HG03108 (cell line): ENCODE results near the gene PARD6B.
"Not testable (repeated sequence)": the region's sequence is repeated elsewhere in the genome, so short reads cannot be mapped to it uniquely, and the experiment has no call there.

Experiments
- ATAC-seq: cut with Tn5 transposase; IDR thresholded peaks from one replicate; pipeline ENCODE4 v1.9.1; 2021; ENCODE audit warnings: moderate library complexity; ENCODE audit not compliant: unreplicated experiment

The PARD6B gene

DNA sequence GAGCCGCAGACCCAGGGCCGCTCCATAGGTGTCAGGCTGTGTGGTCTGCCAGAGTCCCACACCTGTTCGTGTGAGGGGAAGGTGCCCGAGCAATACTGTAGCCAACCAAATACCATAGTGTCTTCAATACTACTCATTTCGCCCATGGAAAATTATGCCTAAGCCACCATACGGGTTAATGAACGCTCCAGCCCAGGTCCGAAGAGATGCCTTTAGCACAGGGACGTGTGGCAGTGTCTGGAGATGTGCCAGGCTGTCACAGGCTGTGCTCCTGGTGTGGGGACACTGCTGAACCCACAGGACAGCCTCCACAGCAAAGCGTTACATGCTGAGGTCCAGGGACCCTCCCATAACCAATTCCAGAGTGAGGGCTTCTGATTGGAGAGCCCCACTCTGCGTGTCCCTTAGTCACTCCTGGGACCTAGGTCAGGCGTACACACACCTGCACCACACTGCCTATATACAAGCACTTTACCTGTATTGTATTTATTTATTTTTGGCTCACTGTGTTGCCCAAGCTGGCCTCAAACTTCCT lies 38.2 kb downstream of the PARD6B start:
- not testable (repeated sequence) for ATAC-seq

DNA sequence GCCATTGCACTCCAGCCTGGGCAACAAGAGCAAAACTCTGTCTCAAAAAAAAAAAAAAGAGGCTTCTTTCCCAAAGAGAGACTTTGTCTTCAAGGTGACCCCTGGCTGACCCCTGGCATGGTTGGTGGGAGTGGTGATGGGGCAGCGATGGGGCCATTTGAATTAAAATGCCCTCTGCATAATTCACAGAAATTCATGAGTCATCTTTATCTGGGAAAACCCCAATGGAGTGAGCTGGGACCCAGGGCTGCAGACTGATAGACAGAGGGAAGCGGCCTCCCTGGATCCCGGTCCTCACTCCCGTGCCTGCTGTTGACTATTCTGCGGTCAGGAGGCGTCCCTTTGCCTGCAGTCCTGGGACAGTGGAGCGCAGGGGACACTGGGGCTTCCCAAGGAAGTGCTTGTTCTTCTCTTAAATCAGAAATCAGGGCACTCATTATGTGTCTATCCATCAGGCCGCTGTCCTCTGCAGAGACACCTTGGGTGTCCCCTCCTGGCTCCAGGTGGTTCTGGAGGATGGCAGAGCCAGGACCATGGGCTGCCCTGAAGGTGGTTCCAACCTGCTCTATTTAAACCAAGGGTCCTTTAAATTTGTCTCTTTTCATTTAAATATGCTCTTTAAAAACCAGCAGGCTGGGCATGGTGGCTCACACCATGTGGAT lies 40.2 kb downstream of the PARD6B start:
- ATAC-seq: not testable (repeated sequence)

DNA sequence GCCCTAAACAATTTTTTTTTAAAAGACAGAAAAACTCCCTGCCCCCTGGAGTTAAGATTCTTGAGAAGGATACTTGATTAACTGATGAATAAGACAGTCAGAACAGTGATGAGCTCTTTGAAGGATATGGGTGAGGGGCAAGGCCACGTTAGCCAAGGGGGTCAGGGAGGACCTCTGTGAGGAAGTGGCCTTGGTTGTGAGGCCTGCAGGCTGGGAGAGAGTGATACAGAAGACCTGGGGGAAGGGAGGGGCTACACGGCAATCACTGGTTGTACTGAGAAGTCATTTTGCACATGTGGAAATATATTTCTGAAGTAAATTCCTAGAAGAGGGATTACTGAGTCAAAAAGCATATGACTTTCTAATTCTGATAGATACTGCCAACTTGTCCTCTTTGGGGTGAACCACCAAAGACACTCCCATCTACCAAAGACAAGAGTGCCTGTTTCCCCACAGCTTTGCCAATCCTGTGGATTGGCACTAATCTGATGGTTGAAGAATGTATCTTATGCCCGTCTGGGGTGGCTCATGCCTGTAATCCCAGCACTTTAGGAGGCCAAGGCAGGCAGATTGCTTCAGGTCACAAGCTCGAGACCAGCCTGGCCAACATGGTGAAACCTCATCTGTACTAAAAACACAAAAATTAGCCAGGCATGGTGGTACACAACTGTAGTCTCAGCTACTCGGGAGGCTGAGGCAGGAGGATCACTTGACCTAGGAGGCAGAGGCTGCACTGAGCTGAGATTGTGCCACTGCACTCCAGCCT lies 41.2 kb downstream of the PARD6B start:
- no peak for ATAC-seq

DNA sequence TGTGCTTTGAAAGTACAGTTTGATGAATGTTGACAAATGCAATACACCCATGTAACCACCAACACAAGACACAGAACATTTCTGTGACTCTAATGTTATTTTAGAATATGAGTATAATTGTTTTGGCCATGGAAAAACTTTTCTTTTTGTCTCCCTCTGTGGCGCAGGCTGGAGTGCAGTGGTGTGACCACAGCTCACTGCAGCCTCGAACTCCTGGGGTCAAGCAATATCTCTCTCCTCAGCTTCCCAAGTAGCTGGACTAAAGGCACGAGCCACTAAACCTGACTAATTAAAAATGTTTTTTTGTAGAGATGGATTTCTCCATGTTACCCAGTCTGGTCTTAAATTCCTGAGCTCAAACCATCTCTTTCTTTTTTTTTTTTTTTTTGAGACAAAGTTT lies 43.1 kb downstream of the PARD6B start:
- no peak for ATAC-seq

DNA sequence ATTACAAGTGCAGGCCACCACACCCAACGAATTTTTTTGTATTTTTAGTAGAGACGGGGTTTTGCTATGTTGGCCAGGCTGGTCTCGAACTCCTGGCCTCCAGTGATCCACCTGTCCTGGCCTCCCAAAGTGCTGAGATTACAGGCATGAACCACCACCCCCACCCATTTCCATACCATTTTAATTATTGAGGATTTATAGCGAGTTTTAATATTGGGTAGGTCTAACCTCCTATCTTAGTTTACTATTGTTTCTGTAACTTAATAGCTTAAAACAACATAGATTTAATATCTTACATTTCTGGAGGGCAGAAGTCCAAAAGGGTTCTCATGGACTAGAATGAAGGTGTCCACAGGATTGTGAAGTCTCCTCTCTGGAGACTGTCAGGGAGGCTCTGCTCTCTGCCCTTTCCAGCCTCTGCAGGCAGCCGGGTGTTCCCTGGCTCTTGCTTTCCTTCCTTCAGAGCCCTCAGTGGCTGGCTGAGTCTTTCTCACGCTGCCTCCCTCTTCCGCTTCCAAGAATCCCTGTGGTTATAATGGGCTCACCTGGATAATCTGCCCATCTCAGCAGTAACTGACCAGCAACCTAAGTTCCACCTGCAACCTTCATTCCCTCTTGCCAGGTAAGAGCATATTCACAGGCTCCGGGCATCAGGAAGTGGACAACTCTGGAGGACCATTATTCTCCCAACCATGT lies 44.9 kb downstream of the PARD6B start:
- no peak for ATAC-seq

DNA sequence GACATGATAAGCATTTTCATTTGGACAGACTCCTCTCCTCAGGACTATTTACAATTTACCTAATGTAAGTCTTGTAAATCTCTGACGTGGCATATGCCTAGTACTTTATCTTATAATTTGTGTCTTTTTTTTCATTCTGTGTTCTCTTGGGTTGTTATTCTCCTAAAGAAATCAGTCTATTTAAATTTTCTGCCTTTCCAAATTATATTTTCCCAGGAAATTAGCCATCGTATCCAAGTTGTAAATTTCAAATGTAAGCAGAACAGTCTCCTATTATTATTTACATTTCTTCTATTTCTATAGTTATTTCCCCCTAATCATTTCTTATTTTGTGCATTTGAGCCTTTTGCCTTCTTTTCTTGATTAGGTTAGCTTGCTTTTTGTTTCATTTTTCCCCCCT lies 46.0 kb downstream of the PARD6B start:
- ATAC-seq: no peak

DNA sequence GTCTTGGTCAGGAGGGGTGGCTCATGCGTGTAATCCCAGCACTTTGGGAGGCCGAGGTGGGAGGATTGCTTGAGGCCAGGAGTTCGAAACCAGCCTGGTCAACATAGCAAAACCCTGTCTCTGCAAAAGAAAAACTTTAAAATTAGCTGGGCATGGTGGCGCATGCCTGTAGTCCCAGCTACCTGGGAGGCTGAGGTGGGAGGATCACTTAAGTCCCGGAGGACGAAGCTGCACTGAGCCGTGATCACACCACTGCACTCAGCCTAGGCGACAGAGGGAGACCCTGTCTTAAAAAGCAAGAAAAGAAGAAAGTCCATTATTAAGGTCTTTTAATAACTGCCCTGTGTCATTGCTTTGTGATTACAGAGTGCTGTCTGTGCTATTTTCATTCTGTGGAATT lies 47.6 kb downstream of the PARD6B start:
- not testable (repeated sequence) for ATAC-seq

DNA sequence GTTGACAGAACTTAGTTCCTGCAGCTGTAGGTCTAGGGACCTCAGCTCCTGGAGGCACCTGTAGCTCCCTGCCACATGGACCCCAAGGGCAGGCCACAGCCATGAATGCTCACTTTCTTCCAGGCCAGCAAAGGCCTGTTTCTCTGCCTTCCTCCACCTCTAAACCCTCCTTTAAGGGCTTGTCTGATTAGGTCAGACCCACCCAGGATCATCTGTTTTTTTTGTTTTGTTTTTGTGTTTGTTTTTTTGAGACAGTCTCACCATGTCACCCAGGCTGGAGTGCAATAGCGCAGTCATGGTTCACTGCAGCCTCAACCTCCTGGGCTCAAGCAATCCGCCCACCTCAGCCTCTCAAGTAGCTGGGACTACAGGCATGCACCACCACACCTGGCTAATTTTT lies 52.0 kb downstream of the PARD6B start:
- no peak for ATAC-seq

DNA sequence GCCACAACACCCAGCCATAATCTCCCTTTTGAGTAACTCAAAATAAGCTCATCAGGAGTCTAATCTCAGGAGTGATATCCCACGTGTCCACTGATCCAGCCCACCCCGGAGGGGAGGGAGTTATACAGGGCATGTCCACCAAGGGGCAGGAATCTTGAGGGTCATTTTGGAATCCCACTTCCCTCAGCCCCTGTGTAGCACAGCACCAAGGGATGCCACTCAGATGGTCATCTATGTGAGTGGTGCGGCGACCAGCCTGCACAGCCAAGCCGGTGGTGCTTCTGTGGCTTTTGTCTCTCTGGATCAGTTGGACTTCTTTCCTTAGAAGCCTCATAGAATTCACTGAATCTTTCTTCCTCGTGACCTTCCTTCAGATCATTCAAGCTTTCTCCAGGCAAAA lies 52.5 kb downstream of the PARD6B start:
- ATAC-seq: no peak

DNA sequence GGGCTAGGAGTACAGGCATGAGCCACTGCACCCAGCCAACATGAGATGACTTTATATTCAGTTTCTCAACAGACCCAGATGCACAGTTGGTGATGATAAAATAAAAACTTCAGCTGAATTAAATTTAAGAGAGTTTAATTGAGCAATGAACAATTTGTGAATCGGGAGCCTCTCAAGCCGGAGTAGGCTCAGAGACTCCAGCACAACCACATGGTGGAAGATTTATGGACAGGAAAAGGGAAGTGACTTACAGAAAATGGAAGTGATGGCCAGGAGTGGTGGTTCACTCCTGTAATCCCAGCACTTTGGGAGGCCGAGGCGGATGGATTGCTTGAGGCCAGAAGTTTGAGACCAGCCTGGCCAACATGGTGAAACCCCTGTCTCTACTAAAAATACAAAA lies 53.1 kb downstream of the PARD6B start:
- ATAC-seq: no peak

DNA sequence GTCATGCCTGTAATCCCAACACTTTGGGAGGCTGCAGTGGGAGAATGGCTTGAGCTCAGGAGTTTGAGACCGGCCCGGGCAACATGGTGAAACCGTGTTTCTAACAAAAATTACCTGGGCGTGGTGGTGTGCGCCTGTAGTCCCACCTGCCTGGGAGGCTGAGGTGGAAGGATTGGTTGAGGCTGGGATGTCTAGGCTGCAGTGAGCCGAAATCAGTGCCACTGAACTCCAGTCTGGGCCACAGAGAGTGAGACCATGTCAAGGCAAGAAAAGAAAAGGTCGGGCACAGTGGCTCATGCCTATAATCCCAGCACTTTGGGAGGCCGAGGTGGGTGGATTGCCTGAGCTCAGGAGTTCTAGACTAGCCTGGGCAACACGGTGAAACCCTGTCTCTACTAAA lies 55.3 kb downstream of the PARD6B start:
- ATAC-seq: no peak

DNA sequence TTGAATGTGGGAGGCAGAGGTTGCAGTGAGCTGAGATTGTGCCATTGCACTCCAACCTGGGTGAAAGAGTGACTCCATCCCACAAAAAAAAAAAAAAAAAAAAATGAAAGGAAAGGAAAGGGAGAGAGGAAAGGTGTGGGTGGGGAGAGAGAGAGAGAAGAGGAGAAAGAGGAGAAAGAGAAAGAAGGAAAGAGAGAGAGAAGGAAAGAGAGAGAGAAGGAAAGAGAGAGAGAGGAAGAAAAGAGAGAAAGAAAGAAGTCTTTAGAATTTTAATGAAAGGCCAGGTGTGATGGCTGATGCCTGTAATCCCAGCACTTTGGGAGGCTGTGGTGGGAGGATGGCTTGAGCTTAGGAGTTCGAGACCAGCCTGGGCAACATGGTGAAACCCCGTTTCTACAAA lies 55.8 kb downstream of the PARD6B start:
- no peak for ATAC-seq

DNA sequence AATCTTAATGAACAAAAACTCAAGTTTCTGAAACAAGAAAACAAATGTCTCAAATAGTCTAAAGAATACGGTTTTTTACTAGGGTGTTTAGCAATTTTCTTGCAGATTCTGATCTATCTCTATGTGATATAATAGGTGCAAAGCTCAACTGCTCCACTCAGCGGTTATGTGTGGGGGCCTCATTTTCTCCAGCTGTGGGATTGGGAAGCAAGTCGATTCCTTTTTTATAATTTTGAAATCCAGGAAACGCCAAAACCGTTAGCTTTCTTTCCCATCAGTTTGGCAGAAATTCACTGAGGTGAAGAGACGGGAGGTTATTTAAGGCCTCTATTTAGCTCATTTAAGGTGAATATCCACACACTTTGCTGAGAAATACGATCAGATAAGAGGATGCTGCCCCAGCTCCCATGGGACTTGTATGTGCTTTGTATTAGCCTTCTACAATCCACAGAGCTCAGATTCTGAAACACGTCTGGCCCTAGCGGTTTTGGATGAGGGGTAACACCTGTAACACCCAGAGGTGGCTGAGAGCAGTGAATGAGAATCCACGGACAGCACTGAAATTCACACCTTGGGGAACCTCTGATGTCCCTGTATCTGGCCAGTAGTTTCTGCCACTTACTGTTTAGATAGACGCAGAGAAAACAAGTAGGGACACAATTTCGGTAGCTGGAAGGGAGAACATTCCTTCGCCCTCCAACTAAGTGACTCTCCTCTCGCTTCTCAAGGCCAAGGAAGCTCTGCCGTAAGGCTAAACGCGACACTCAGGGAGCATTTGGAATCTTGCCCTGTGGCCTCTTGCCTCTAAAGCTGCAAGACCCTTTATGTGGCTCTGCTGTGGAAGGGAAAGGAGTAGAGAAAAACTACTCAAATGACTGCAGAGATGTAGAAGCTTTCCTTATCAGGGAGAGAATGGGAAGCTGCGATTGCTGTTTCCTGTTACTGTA lies 56.9 kb downstream of the PARD6B start:
- ATAC-seq: no peak

DNA sequence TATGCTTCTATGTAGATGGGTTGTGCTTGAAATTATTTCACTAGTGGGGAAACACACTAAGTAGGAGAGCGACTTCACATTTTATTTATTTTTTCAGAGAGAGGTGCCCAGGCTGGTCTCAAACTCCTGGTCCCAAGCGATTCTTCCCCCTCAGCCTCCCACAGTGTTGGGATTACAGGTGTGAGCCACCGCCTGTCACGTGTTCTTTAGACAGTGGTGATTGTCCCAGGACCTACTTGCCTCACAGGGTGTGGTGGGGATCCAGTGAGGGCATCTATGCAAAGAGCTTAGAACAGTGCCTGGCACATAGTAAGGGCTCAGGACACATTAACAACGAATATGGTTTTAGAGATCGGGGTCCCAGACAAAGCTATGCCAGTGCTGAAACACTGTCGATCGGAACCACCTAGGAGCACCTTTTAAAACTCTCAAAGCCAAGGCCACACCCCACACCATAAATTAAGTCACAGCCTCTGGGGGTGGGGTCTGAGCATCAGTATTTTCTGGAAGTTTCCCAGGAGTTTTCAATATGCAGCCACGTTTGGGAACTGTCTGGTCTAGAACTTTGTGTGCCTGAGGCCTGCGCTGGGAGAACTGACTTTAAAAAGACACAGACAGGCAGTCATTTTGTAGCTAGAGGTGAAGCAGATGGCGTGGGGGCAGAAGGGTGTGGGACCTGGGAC lies 58.7 kb downstream of the PARD6B start:
- no peak for ATAC-seq

DNA sequence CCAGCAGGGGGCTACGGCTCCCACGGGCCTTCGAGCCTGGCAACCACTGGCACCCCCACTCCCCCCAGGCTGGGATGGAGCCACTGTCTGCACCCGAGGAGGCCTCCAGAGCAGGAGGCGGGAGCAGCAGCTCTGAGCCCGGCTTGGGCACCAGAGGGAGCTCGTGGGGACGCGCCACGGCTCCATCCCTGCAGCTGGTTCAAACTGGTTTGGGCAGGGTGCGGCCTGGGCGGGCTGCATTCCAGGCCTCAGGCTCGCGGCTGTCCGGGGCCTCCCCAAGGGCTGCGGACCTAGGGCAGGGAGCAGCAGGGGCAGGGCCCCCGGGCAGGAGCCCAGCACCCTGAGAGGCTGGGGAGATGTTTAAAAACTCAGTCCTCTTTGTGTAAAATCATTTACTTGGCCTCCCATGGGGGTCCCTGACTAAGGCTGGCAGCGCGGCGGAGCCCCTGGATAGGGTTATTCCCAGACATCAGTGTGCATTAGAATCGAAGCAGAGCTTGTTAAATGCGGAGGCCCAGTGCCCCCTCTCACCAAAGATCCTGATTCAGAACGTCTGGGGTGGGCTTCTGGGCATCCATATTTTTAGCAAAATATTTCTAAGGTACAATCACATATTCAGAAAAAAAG lies 59.4 kb downstream of the PARD6B start:
- ATAC-seq: peak; percentile 51

DNA sequence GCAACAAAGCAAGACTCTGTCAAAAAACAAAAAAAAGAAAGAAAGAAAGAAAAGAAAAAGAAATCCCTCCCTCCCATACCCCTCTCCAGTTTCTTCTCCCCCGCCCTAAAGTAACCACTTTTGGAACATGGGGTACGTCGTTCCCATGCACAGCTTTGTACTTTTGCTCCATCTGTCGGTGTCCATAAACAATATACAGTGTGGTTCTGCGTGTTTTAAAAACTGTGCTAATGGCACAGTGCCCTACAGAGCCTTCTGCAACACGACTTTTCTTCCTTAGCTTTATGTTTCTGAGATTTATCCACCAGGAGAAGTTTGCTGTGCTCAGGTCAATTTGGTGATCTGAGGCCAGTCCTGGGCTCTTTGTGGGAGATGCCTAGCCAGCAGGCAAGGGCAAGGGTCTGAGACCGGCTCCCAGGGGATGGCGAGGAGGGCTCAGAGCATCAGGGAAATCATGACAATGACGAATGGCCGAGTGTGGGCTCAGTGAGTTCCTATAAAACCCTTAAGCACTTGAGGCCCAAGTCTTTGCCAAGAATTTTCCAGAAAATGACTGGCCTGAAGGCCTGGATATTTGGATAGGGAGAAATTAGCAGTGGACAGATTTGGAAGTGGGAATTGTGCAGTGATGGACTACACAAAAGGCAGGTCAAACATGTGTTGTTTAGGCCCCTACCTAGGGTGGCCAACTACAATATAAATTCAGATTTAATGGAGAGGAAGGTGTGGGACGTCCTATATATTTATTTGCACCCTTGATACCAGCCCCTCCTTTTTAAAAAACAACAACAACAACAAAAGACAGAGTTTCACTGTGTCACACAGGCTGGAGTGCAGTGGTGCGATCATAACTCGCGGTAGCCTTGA lies 61.6 kb downstream of the PARD6B start:
- no peak for ATAC-seq

DNA sequence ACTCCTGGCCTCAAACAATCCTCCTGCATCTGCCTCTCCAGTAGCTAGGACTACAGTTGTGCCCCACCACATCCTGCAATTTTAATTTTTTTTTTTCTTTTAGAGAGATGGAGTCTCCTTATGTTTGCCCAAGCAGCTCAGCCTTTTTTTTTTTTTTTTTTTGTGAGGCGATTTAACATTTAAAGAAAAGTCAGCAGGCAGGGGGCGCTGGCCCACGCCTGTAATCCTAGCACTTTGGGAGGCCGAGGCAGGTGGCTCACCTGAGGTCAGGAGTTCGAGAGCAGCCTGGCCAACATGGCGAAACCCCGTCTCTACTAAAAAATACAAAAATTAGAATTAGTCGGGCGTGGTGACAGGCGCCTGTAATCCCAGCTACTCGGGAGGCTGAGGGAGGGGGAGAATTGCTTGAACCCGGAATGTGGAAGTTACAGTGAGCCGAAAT lies 62.2 kb downstream of the PARD6B start:
- not testable (repeated sequence) for ATAC-seq

DNA sequence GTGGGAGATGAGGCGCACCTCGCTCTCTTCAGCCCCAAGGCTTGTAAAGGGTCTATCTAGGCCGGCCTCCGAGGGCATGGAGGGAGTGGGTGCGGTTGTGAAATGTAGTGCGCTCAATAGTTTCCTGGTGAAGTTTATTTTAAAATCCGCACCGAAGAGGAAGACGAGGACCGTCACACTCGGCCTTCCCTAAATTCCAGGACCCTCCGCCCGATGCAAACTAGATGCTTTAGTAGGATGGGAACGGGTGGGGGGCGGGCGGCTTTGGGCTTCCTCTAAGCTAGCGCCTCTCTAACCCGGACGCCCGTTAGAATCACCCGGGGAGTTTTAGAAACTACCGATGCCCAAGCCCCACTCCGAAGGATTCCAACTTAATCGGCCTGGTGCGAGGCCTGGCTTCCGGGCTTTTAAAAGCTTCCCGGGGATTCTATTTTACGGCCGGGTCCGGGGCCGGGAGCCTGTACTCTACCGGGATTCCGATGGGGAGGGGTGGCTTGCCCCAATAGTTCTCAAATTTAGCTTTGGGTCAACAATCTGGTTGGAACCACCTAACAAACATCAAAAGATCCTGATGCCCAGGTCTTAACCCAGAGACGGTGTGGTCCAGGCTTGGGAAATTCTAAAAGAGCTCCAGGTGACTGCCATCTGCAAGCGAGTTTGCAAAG lies 62.9 kb downstream of the PARD6B start:
- ATAC-seq: peak; percentile 0
